Sigmoid colon (tissue), 7 donors: ENCODE data around the gene CNGB1. TPM values are rescaled to one million over a fixed set of nuclear protein-coding genes. Genes with fewer than 3 reads are reported as not detected.

Experiments used
- DNase-seq: peaks from one replicate; pipeline ENCODE4 v3.0.0-alpha.2; 2019
- H3K27ac ChIP-seq, 4 donors: fragments of 200-600 bp; sonication (generic); one replicate each; pipeline ENCODE4 v1.5.1; 2016 to 2019; ENCODE audit warnings: mild to moderate bottlenecking in 1 of 4
- H3K27me3 ChIP-seq, 3 donors: fragments of 200-600 bp; sonication (generic); one replicate each; pipeline ENCODE4 v1.5.1; 2019; ENCODE audit warnings: mild to moderate bottlenecking in 1 of 3
- H3K36me3 ChIP-seq, 4 donors: fragments of 200-600 bp; sonication (generic); one replicate each; pipeline ENCODE4 v1.5.1; 2016 to 2019
- H3K4me1 ChIP-seq, 4 donors: fragments of 200-600 bp; sonication (generic); one replicate each; pipeline ENCODE4 v1.5.1; 2017 to 2019
- H3K4me3 ChIP-seq, 4 donors: fragments of 200-600 bp; sonication (generic); one replicate each; pipeline ENCODE4 v1.5.1; 2017 to 2019; ENCODE audit warnings: mild to moderate bottlenecking in 2 of 4, moderate library complexity in 1 of 4
- H3K9me3 ChIP-seq, 4 donors: fragments of 200-600 bp in 3 of 4; sonication (generic) in 3 of 4; one replicate each; pipeline versions ENCODE4 v1.5.1 to v1.6.1; 2013 to 2019
- CTCF ChIP-seq, 4 experiments: fragments of 450-650 bp in 3 of 4; fragments of 200-600 bp in 1 of 4; IDR thresholded peaks; one replicate each; pipeline ENCODE4 v1.5.1; 2016 to 2019; ENCODE audit warnings: antibody characterized with exemption in 4 of 4, mild to moderate bottlenecking in 3 of 4, moderate library complexity in 2 of 4
- EP300 ChIP-seq, 4 donors: sonication (generic); formaldehyde crosslinking; IDR thresholded peaks; one replicate each; pipeline ENCODE4 v1.6.1; 2017; ENCODE audit warnings: antibody characterized with exemption in 4 of 4
- POLR2A ChIP-seq, 2 donors: fragments of 450-650 bp; IDR thresholded peaks; one replicate each; pipeline ENCODE4 v1.6.1; 2016; ENCODE audit warnings: antibody characterized with exemption in 2 of 2, mild to moderate bottlenecking in 2 of 2, moderate library complexity in 2 of 2
- POLR2AphosphoS5 ChIP-seq, 4 donors: sonication (generic); formaldehyde crosslinking; IDR thresholded peaks; one replicate each; pipeline ENCODE4 v1.6.1; 2017; ENCODE audit warnings: antibody characterized with exemption in 4 of 4
- WGBS, 2 donors: extraction: QIAGEN DNeasy Blood & Tissue Kit; methylation state at CpG; one replicate each; pipeline ENCODE4 v1.1.7; 2013; 5-methylcytosine and 5-hydroxymethylcytosine counted together
- intact Hi-C: fragments of 100-400 bp; cut with DNase I; formaldehyde crosslinking; loops from one replicate; pipeline ENCODE4 v1.15.1; 2023
- polyA plus RNA-seq, 3 donors: library from polyadenylated mRNA; stranded (reverse); fragments of 200-250 nt; gene quantifications; one replicate each; pipeline ENCODE4 v1.2.3, GENCODE V29; 2013
- total RNA-seq, 4 donors: library from RNA; depleted of rRNA; stranded (reverse); fragments of >200 nt; gene quantifications; one replicate each; pipeline ENCODE4 v1.1.0, GENCODE V29; 2016
- donor health status: healthy with polysubstance abuse.
- donor health status: Bipolar disorder and iron deficiency.
- donor health status: healthy.

The CNGB1 gene
- total and polyA plus RNA-seq, 7 donors = 0.70 to 13.0 (median 1.4) TPM; not detected in 3

DNA sequence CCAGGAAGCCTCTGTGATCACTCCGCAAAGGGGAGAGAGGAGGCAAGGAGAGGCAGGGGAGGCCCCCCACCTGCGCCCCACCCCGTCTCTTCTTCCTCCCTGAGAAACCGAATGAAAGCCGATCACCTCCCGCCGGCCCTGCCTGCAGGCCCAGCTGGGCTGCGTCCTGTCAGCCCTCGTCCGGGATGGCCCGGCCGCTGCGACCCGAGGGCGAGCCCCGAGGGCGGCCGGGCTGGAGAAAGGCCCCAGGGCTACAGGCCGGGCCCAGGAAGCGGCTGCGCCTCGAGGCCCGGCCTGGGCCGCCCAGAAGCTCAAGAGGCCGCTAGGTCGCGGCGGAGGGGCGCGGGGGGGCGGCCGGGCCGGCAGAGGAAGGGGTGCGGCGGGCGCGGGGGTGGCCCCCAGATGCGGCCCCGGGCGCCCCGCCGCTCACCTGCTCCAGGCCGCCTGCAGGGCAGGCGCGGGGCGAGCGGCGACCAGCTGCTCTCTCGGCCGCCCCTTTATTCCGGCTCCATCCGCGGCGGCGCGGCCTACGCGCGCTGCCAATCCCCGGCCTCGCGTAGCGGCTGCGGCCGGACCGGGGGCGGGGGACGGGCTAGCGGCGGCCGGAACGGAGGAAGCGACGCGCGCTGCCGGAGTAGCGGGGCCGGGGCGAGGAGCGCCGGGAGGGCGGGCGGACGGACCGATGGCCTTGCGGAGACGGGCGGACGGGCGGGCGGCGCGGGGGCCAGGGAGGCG is 29.2 kb upstream of the CNGB1 start, which contains the start of gene ZNF319:
Gene ZNF319 (minus strand): TSS at position 702 of the 735 bp plus-strand sequence. CDS start 2,407 bp downstream, outside the sequence.
- peaks cover 7 to 49% (median 22%) of the 10 kb centered on the region in 4 donors for H3K36me3 ChIP-seq
- 0 to 1% methylated on average over 95 of the region's 95 CpGs for WGBS, 2 donors
- H3K27ac ChIP-seq = peak within 1 kb of the TSS; percentile 93 to 98 (median 96)
- intact Hi-C loops = loop anchor here (2.0 to 10.0 kb wide), 5 partner anchors 101 to 545 kb away; partner anchors contain the start of genes CCDC102A, KATNB1 and KIFC3
- no peaks in the 10 kb centered on the region for H3K27me3 ChIP-seq
- TF ChIP-seq POLR2AphosphoS5 (IDR thresholded peaks at IDR 0.05) (peak in 1 of 4 donors; percentile 6), POLR2A (IDR thresholded peaks at IDR 0.05) (no peak)
- no peaks in the 10 kb centered on the region for H3K9me3 ChIP-seq
- peaks cover 0 to 51% (median 32%) of the 10 kb centered on the region in 4 donors for H3K4me1 ChIP-seq
- H3K4me3 ChIP-seq = peak within 1 kb of the TSS; percentile 48 to 91 (median 82)
- no peak for DNase-seq

GRCh38 chr16:57999366-57999970 is 28.5 kb upstream of the CNGB1 start:
- intact Hi-C loops = no loop called here
- DNase-seq = no peak
- Histone ChIP-seq H3K27me3 (no peaks in the 10 kb centered on the region), H3K36me3 (peaks cover 7 to 54% (median 23%) of the 10 kb centered on the region in 4 donors), H3K27ac (peak overlapping the region; percentile 93 to 98 (median 96)), H3K9me3 (no peaks in the 10 kb centered on the region), H3K4me1 (peaks cover 0 to 51% (median 28%) of the 10 kb centered on the region in 4 donors), H3K4me3 (peak overlapping the region; percentile 48 to 91 (median 82))
- 15 to 22% methylated on average over 6 of the region's 6 CpGs for WGBS, 2 donors
- TF ChIP-seq EP300 (IDR thresholded peaks at IDR 0.05) (no peak), CTCF (IDR thresholded peaks at IDR 0.05) (no peak), POLR2AphosphoS5 (IDR thresholded peaks at IDR 0.05) (no peak), POLR2A (IDR thresholded peaks at IDR 0.05) (no peak)

DNA sequence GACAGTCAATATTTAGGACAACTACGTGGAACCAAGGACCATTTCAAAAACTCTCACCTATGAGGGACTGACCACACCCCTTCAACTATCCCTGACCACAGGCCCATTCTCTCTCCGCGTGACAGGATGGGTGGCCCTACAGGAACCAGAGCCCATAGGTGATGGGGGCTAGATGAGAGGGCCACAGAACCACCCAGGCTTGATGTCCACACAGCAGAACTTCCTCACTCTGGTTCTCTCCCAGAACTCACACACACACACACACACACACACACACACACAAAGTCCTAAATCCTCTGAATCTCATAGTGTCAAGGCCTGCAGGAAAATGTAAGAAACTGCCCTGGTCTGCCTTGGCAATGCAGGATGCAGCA is 28.1 kb upstream of the CNGB1 start:
- H3K36me3 ChIP-seq = peaks cover 7 to 54% (median 28%) of the 10 kb centered on the region in 4 donors
- H3K9me3 ChIP-seq = no peaks in the 10 kb centered on the region
- H3K4me3 ChIP-seq = peak overlapping the region in 1 of 4 donors; percentile 74
- no peaks in the 10 kb centered on the region for H3K27me3 ChIP-seq
- WGBS, 2 donors = 85% methylated on average over 3 of the region's 3 CpGs
- peaks cover 0 to 53% (median 28%) of the 10 kb centered on the region in 4 donors for H3K4me1 ChIP-seq
- no peak for TF ChIP-seq POLR2AphosphoS5 (IDR thresholded peaks at IDR 0.05)
- TF ChIP-seq CTCF (IDR thresholded peaks at IDR 0.05) = no peak
- TF ChIP-seq POLR2A (IDR thresholded peaks at IDR 0.05) = no peak
- TF ChIP-seq EP300 (IDR thresholded peaks at IDR 0.05) = no peak
- intact Hi-C loops = no loop called here
- H3K27ac ChIP-seq = peak overlapping the region; percentile 19 to 98 (median 96)
- no peak for DNase-seq

- H3K4me1 ChIP-seq = peaks cover 0 to 53% (median 28%) of the 10 kb centered on the region in 4 donors
- peak overlapping the region in 1 of 4 donors; percentile 11 for H3K27ac ChIP-seq
- no peak for TF ChIP-seq POLR2A (IDR thresholded peaks at IDR 0.05)
- no peak for TF ChIP-seq CTCF (IDR thresholded peaks at IDR 0.05)
- no peak for TF ChIP-seq POLR2AphosphoS5 (IDR thresholded peaks at IDR 0.05)
- no peak for TF ChIP-seq EP300 (IDR thresholded peaks at IDR 0.05)
- intact Hi-C loops = no loop called here
- peaks cover 7 to 54% (median 29%) of the 10 kb centered on the region in 4 donors for H3K36me3 ChIP-seq
- WGBS, 2 donors = 59 to 68% methylated on average over 8 of the region's 8 CpGs
- no peaks in the 10 kb centered on the region for H3K9me3 ChIP-seq
- DNase-seq = no peak
- no peaks in the 10 kb centered on the region for H3K27me3 ChIP-seq
- no peak overlapping the region for H3K4me3 ChIP-seq
These were observed 27.6 kb upstream of the CNGB1 start for GRCh38 chr16:57998486-57998885.
